IMR-90 (cell line): ENCODE results near the gene ZBP1. TPM values are rescaled to one million over a fixed set of nuclear protein-coding genes. Genes with fewer than 3 reads are reported as not detected.

ENCODE experiments used
- ATAC-seq: fragments of 200-7000 bp; cut with Tn5 transposase; 2 replicates; pipeline ENCODE4 v1.9.1; 2020; ENCODE audit warnings: low read depth, mild to moderate bottlenecking, moderate library complexity
- BruUV-seq: library from RNA; stranded (reverse); fragments of 400-500 nt; replicated peaks from 2 replicates; lab custom pipeline; 2021; lab: Mats Ljungman, UMichigan
- CTCF ChIA-PET: fragments of 300-600 bp; formaldehyde crosslinking; extraction: SDS; loops from one replicate; lab custom pipeline; 2021; ENCODE audit warnings: antibody characterized with exemption; lab: Yijun Ruan, JAX
- POLR2A ChIA-PET: fragments of 300-600 bp; sonication (Branson Sonifier 250); formaldehyde crosslinking; loops from one replicate; lab custom pipeline; 2022; ENCODE audit warnings: antibody characterized with exemption; ENCODE audit not compliant: unreplicated experiment; lab: Charles Lee
- DNase-seq: peaks from one replicate; pipeline ENCODE4 v3.0.0; 2013
- H2AFZ ChIP-seq: replicated peaks from 2 replicates; pipeline ENCODE3; 2013; ENCODE audit warnings: low read length, mild to moderate bottlenecking; ENCODE audit not compliant: poor library complexity
- H2AK5ac ChIP-seq: 2 replicates; pipeline ENCODE4 v1.6.1; 2013; ENCODE audit warnings: low read depth, low read length, inconsistent platforms
- H2AK9ac ChIP-seq: replicated peaks from 2 replicates; pipeline ENCODE3; 2013; ENCODE audit warnings: mild to moderate bottlenecking, low read depth, low read length, moderate library complexity; ENCODE audit not compliant: poor library complexity
- H2BK120ac ChIP-seq: 2 replicates; pipeline ENCODE4 v1.6.1; 2013; ENCODE audit warnings: low read depth, low read length, inconsistent platforms
- H2BK15ac ChIP-seq: 3 replicates; pipeline ENCODE4 v1.6.1; 2013; ENCODE audit warnings: low read depth, low read length, inconsistent platforms
- H2BK20ac ChIP-seq: 2 replicates; pipeline ENCODE4 v1.6.1; 2013; ENCODE audit warnings: low read depth, mild to moderate bottlenecking, inconsistent platforms, low read length, moderate library complexity
- H2BK5ac ChIP-seq: 2 replicates; pipeline ENCODE4 v1.6.1; 2013; ENCODE audit warnings: mild to moderate bottlenecking, low read depth, low read length, inconsistent platforms; ENCODE audit not compliant: poor library complexity, severe bottlenecking
- H3K14ac ChIP-seq: replicated peaks from 2 replicates; pipeline ENCODE4 v1.6.1; 2013; ENCODE audit warnings: low read depth, low read length, inconsistent platforms
- H3K18ac ChIP-seq: 2 replicates; pipeline ENCODE4 v1.6.1; 2013; ENCODE audit warnings: low read depth, low read length, control low read depth
- H3K23ac ChIP-seq: 2 replicates; pipeline ENCODE4 v1.6.1; 2013; ENCODE audit warnings: low read depth, low read length, inconsistent platforms
- H3K27ac ChIP-seq: 2 replicates; pipeline ENCODE4 v1.5.1; 2013; ENCODE audit warnings: mild to moderate bottlenecking, control low read depth, low read length; ENCODE audit not compliant: insufficient read depth
- H3K27me3 ChIP-seq: 2 replicates; pipeline ENCODE4 v1.6.1; 2013; ENCODE audit warnings: low read length; ENCODE audit not compliant: control insufficient read depth, insufficient read depth
- H3K36me3 ChIP-seq: 2 replicates; pipeline ENCODE4 v1.6.1; 2013; ENCODE audit warnings: low read length, mixed read lengths; ENCODE audit not compliant: control insufficient read depth, insufficient read depth
- H3K4ac ChIP-seq: 2 replicates; pipeline ENCODE4 v1.6.1; 2013; ENCODE audit warnings: low read depth, low read length, inconsistent platforms
- H3K4me1 ChIP-seq: 2 replicates; pipeline ENCODE4 v1.6.1; 2013; ENCODE audit warnings: low read length, mixed read lengths; ENCODE audit not compliant: control insufficient read depth, insufficient read depth
- H3K4me2 ChIP-seq: 2 replicates; pipeline ENCODE4 v1.6.1; 2013; ENCODE audit warnings: low read depth, mild to moderate bottlenecking, control low read depth, low read length, moderate library complexity
- H3K4me3 ChIP-seq: 2 replicates; pipeline ENCODE4 v1.5.1; 2013; ENCODE audit warnings: low read depth, mild to moderate bottlenecking, control low read depth, low read length, moderate library complexity; ENCODE audit not compliant: insufficient read depth
- H3K56ac ChIP-seq: 2 replicates; pipeline ENCODE4 v1.6.1; 2013; ENCODE audit warnings: low read length, inconsistent platforms; ENCODE audit not compliant: insufficient read depth; ENCODE audit errors: extremely low read depth
- H3K79me1 ChIP-seq, 2 experiments: 2 replicates each; pipeline ENCODE4 v1.6.1; 2013; ENCODE audit warnings: low read length in 2 of 2, inconsistent platforms in 1 of 2, low read depth in 1 of 2
- H3K9ac ChIP-seq: 2 replicates; pipeline ENCODE4 v1.6.1; 2013; ENCODE audit warnings: low read depth, low read length, control low read depth
- H3K9me1 ChIP-seq: 2 replicates; pipeline ENCODE4 v1.6.1; 2013; ENCODE audit warnings: low read length, inconsistent platforms; ENCODE audit not compliant: insufficient read depth
- H3K9me3 ChIP-seq: 2 replicates; pipeline ENCODE4 v1.6.1; 2013; ENCODE audit warnings: low read length; ENCODE audit not compliant: control insufficient read depth, insufficient read depth
- H4K20me1 ChIP-seq: 2 replicates; pipeline ENCODE4 v1.6.1; 2013; ENCODE audit warnings: low read length, inconsistent platforms; ENCODE audit not compliant: insufficient read depth
- H4K5ac ChIP-seq: 2 replicates; pipeline ENCODE4 v1.6.1; 2013; ENCODE audit warnings: mild to moderate bottlenecking, low read depth, low read length, control low read depth
- H4K8ac ChIP-seq, 2 experiments: 2 replicates each; pipeline ENCODE4 v1.6.1; 2013; ENCODE audit warnings: low read depth in 2 of 2, low read length in 2 of 2, control low read depth in 1 of 2, inconsistent platforms in 1 of 2
- H4K91ac ChIP-seq: 2 replicates; pipeline ENCODE4 v1.6.1; 2013; ENCODE audit warnings: low read depth, low read length, inconsistent platforms; ENCODE audit not compliant: insufficient read depth
- BHLHE40 ChIP-seq: fragments of 150-350 bp; IDR thresholded peaks from 2 replicates; pipeline ENCODE4 v1.6.1; 2016; ENCODE audit warnings: mild to moderate bottlenecking, low read depth, low read length
- MXI1 ChIP-seq: IDR thresholded peaks from 2 replicates; pipeline ENCODE4 v1.6.1; 2012; ENCODE audit warnings: low read depth, mild to moderate bottlenecking, low read length, moderate library complexity, borderline replicate concordance
- NFE2L2 ChIP-seq: fragments of 150-350 bp; IDR thresholded peaks from 2 replicates; pipeline ENCODE4 v1.6.1; 2016; ENCODE audit warnings: low read depth, mild to moderate bottlenecking, low read length
- POLR2A ChIP-seq: IDR thresholded peaks from 2 replicates; pipeline ENCODE4 v1.6.1; 2012; ENCODE audit warnings: mild to moderate bottlenecking, low read depth, low read length
- RAD21 ChIP-seq: IDR thresholded peaks from 2 replicates; pipeline ENCODE4 v1.6.1; 2012; ENCODE audit warnings: low read length, improper control_type of control experiment
- RCOR1 ChIP-seq: IDR thresholded peaks from 2 replicates; pipeline ENCODE4 v1.6.1; 2012; ENCODE audit warnings: mild to moderate bottlenecking, low read length, improper control_type of control experiment; ENCODE audit not compliant: insufficient replicate concordance
- RFX5 ChIP-seq: IDR thresholded peaks from 2 replicates; pipeline ENCODE4 v1.8.0; 2012; ENCODE audit warnings: low read depth, mild to moderate bottlenecking, low read length, moderate library complexity
- WGBS, 2 experiments: methylation state at CpG; one replicate each; pipeline versions ENCODE4 v1.1.5 to v1.1.7; 2013; ENCODE audit warnings: missing lambda C conversion rate in 2 of 2; ENCODE audit not compliant: insufficient read length in 1 of 2; ENCODE audit errors: extremely low coverage in 2 of 2; 5-methylcytosine and 5-hydroxymethylcytosine counted together
- dilution Hi-C: fragments of 300-500 bp; cut with HindIII; formaldehyde crosslinking; loops from one replicate; pipeline ENCODE4 v1.14.3; 2018; ENCODE audit warnings: low sequenced_read_pairs; ENCODE audit not compliant: unreplicated experiment
- in situ Hi-C: fragments of 300-500 bp; cut with MboI; formaldehyde crosslinking; loops from 3 replicates; pipeline ENCODE4 v1.14.3; 2019; ENCODE audit warnings: low sequenced_read_pairs, inconsistent platforms, mixed read lengths
- intact Hi-C: fragments of 100-400 bp; cut with micrococcal nuclease; formaldehyde crosslinking; loops from 2 replicates; pipeline ENCODE4 v1.10.0; 2022
- polyA plus RNA-seq, 3 experiments: library from polyadenylated mRNA; depleted of rRNA; stranded (reverse); fragments of >200 nt; gene quantifications; 2 replicates each; pipeline ENCODE4 v1.2.3, GENCODE V29; 2012; ENCODE audit warnings: low replicate concordance in 1 of 3
- total RNA-seq: library from RNA; depleted of rRNA; stranded (reverse); fragments of >200 nt; gene quantifications from 2 replicates; pipeline ENCODE4 v1.2.3, GENCODE V29; 2012
- TF ChIP-seq, protein P1 (sequence below): fragments of 150-350 bp; IDR thresholded peaks from 2 replicates; pipeline ENCODE4 v1.6.1; 2016; ENCODE audit warnings: low read depth, mild to moderate bottlenecking, low read length, moderate library complexity, borderline replicate concordance

ZBP1 gene
- total and polyA plus RNA-seq, 2 of the 4 experiments (the other 2 are of a cell fraction) = not detected

DNA sequence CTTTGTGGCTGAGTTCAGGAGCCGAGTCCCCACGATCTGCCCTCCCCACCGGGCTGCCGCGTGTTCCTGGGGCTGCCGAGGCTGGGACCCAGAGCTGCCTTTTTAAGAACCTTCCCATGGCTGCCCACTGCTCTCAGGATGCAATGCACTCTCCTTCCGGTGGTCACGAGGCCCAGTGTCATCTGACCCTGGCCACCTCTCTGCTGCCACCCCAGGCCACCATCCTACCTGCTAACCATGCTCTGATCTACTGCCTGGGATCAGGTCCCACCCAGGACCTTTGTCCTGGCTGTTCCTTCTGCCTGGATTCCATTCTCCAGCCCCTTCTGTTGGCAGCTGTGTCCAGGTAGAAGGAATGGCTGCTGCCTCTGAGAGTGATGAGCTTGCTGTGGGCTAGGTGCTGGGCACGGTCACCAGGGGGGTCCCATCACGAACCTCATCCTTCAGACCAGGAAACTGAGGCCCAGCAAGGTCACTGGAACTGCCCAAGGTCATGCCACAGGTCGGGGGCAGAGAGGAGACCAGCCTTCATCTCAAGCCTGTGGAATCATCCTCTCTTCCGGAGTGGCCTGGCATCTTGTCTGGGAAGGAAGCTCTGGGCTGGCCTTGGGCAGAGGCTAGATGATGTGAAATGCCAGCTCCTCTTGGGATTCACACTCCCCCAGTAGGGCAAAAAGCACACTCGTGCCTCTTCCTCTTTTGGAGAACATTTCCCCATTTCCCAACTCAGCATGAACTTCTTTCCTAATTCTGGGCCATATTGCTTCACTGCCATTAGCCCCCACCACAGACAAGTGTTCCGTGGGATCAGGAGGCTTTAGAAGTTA, 38.8 kb downstream of the ZBP1 start:
- Histone ChIP-seq H4K5ac (peak overlapping the region; percentile 49; the same call in 1 of the 2 replicates), H3K36me3 (no peaks in the 10 kb centered on the region), H4K91ac (no peak overlapping the region; the same call in 1 of the 2 replicates), H3K4me1 (peaks cover 11% of the 10 kb centered on the region), H2AFZ (no peak overlapping the region), H3K9me1 (no peaks in the 10 kb centered on the region; the same call in 1 of the 2 replicates), H2BK20ac (no peak overlapping the region), H2AK9ac (no peak overlapping the region), H4K8ac (peak overlapping the region in 1 of 2 experiments; percentile 69; a peak in 1 of 4 replicates), H2BK5ac (no peak overlapping the region), H3K14ac (no peak overlapping the region), H3K4me3 (no peak overlapping the region), H3K4me2 (no peak overlapping the region; the same call in 1 of the 2 replicates), H3K4ac (no peak overlapping the region), H3K18ac (no peak overlapping the region; the same call in 1 of the 2 replicates), H2BK15ac (no peak overlapping the region), H3K27ac (no peak overlapping the region), H3K79me1 (no peaks in the 10 kb centered on the region), H3K56ac (no peak overlapping the region), H2BK120ac (no peak overlapping the region), H3K27me3 (peaks cover 35% of the 10 kb centered on the region), H2AK5ac (no peak overlapping the region), H3K9me3 (peaks cover 3% of the 10 kb centered on the region), H3K23ac (no peak overlapping the region), H3K9ac (0 out of 2 replicates have a peak overlapping the region, but pooled peaks have one; percentile 10), H4K20me1 (no peaks in the 10 kb centered on the region)
- in situ Hi-C loops = no loop called here
- no peak for DNase-seq
- TF ChIP-seq RCOR1 (no peak), POLR2A (no peak), RFX5 (no peak), NFE2L2 (no peak), RAD21 (no peak), BHLHE40 (no peak), MXI1 (no peak)
- TF ChIP-seq, protein P1, sequence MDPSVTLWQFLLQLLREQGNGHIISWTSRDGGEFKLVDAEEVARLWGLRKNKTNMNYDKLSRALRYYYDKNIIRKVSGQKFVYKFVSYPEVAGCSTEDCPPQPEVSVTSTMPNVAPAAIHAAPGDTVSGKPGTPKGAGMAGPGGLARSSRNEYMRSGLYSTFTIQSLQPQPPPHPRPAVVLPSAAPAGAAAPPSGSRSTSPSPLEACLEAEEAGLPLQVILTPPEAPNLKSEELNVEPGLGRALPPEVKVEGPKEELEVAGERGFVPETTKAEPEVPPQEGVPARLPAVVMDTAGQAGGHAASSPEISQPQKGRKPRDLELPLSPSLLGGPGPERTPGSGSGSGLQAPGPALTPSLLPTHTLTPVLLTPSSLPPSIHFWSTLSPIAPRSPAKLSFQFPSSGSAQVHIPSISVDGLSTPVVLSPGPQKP = no peak
- no peak for ATAC-seq
- ChIA-PET CTCF (no interaction called here), POLR2A (no interaction called here)
- intact Hi-C loops = no loop called here
- no TSS peak for BruUV-seq
- dilution Hi-C loops = no loop called here
- 76% methylated on average over 3 of the region's 14 CpGs; no CpG with 5 or more reads in 1 of the 2 experiments for whole genome bisulfite sequencing, 2 experiments
